Right atrium auricular region (tissue), 2 donors: ENCODE measurements around the gene CPSF6. TPM values are rescaled to one million over a fixed set of nuclear protein-coding genes. Genes with fewer than 3 reads are reported as not detected.
"Not testable (repeated sequence)": the region's sequence is repeated elsewhere in the genome, so short reads cannot be mapped to it uniquely, and the experiment has no call there.

ENCODE experiments used
- DNase-seq: peaks from one replicate; pipeline ENCODE4 v3.0.0-alpha.2; 2019; ENCODE audit warnings: low spot score
- H3K27ac ChIP-seq, 2 donors: fragments of 200-600 bp; sonication (generic); 1 replicate in 1 of 2; 2 replicates in 1 of 2; pipeline ENCODE4 v1.5.1; 2016 to 2019
- H3K27me3 ChIP-seq, 2 donors: fragments of 200-600 bp; sonication (generic); one replicate each; pipeline versions ENCODE4 v1.5.1 to v1.6.0; 2017 to 2019
- H3K36me3 ChIP-seq: fragments of 200-600 bp; sonication (generic); one replicate; pipeline ENCODE4 v1.5.1; 2016
- H3K4me1 ChIP-seq, 2 donors: fragments of 200-600 bp; sonication (generic); one replicate each; pipeline versions ENCODE4 v1.5.1 to v1.6.0; 2017 to 2019
- H3K4me3 ChIP-seq, 2 donors: fragments of 200-600 bp; sonication (generic); 1 replicate in 1 of 2; 2 replicates in 1 of 2; pipeline ENCODE4 v1.5.1; 2017 to 2019; ENCODE audit warnings: mild to moderate bottlenecking in 1 of 2, moderate library complexity in 1 of 2
- H3K9me3 ChIP-seq, 2 donors: fragments of 200-600 bp; sonication (generic); one replicate each; pipeline ENCODE4 v1.5.1; 2019
- CTCF ChIP-seq, 2 donors: fragments of 200-600 bp; sonication (generic); IDR thresholded peaks; one replicate each; pipeline ENCODE4 v1.5.1; 2019; ENCODE audit warnings: antibody characterized with exemption in 2 of 2
- total RNA-seq, 2 donors: library from RNA; depleted of rRNA; stranded (reverse); fragments of >200 nt; gene quantifications; one replicate each; pipeline ENCODE4 v1.1.0, GENCODE V29; 2016

CPSF6 gene
- total RNA-seq, 2 donors from 2014 or later: 15.6 to 21.0 TPM

DNA sequence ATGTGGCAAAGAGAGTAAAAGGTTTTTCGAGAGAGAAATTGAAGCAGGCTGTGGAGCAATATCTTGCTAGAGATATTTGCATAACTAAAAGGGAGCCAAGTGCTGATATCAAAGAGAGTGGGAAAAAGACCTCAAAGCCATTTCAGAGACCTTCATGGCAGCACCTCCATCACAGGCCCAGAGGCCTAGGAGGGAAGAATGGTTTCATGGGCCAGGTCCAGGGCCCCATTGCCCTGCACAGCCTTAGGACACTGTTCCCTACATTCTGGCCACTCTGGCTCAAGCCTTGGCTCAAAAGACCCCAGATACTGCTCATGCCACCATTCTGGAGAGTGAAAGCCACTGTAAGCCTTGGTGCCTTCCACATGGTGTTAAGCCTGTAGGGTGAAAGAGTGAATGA, 58.8 kb downstream of the CPSF6 start:
- Histone ChIP-seq H3K27me3 (no peaks in the 10 kb centered on the region), H3K36me3 (no peaks in the 10 kb centered on the region), H3K4me3 (no peak overlapping the region), H3K4me1 (no peaks in the 10 kb centered on the region), H3K9me3 (no peaks in the 10 kb centered on the region), H3K27ac (no peak overlapping the region)
- no peak for DNase-seq
- TF ChIP-seq CTCF (IDR thresholded peaks at IDR 0.05): no peak

DNA sequence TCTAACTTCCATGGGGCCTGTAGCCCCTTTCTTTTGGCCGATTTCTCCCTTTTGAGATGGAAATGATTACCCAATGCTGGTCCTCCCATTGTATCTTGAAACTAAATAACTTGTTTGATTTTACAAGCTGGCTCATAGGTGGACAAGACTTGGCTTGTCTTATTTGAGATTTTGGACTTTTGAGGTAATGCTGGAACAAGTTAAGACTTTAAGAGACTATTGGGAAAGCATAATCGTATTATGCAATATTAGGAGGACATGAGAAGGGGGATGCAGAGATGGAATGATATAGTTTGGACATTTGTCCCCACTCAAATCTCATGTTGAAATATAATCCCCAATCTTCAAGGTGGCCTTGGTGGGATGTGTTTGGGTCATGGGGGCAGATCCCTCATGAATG, 59.6 kb downstream of the CPSF6 start:
- peaks cover 0 to 1% of the 10 kb centered on the region in 2 donors for H3K9me3 ChIP-seq
- H3K4me1 ChIP-seq: no peaks in the 10 kb centered on the region
- H3K36me3 ChIP-seq: no peaks in the 10 kb centered on the region
- no peak for DNase-seq
- no peaks in the 10 kb centered on the region for H3K27me3 ChIP-seq
- H3K4me3 ChIP-seq: no peak overlapping the region
- H3K27ac ChIP-seq: no peak overlapping the region
- no peak for TF ChIP-seq CTCF (IDR thresholded peaks at IDR 0.05)

GRCh38 chr12:69304284-69304683, 64.9 kb downstream of the CPSF6 start:
- DNase-seq: no peak
- Histone ChIP-seq H3K36me3 (no peaks in the 10 kb centered on the region), H3K27ac (no peak overlapping the region), H3K9me3 (peaks cover 0 to 23% of the 10 kb centered on the region in 2 donors), H3K4me1 (no peaks in the 10 kb centered on the region), H3K27me3 (no peaks in the 10 kb centered on the region), H3K4me3 (no peak overlapping the region)
- TF ChIP-seq CTCF (IDR thresholded peaks at IDR 0.05): no peak

- H3K27me3 ChIP-seq: no peaks in the 10 kb centered on the region
- no peak overlapping the region for H3K27ac ChIP-seq
- no peaks in the 10 kb centered on the region for H3K4me1 ChIP-seq
- no peak overlapping the region for H3K4me3 ChIP-seq
- H3K9me3 ChIP-seq: peaks cover 0 to 25% of the 10 kb centered on the region in 2 donors
- DNase-seq: no peak
- no peak for TF ChIP-seq CTCF (IDR thresholded peaks at IDR 0.05)
- H3K36me3 ChIP-seq: no peaks in the 10 kb centered on the region
Observed at GRCh38 chr12:69309461-69309860, 70.1 kb downstream of the CPSF6 start.

DNA sequence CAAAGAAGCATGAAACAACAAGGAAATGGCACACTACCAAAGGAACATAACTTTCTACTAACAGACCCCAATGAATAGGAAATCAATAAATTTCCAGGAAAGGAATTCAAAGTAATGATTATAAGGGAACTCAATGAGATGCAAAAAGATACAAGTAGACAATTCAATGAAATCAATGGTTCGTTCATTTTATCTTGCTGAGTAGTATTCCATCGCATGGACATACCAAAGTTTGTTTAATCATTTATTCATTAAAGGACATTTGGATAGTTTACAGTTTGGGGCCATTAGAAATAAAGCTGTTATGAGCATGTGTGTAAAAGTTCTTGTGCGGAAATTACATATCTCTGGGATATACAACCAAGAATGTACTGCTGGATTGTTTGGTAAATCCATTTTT, 73.8 kb downstream of the CPSF6 start:
- no peak for TF ChIP-seq CTCF (IDR thresholded peaks at IDR 0.05)
- Histone ChIP-seq H3K4me1 (no peaks in the 10 kb centered on the region), H3K9me3 (peaks cover 0 to 8% of the 10 kb centered on the region in 2 donors), H3K27ac (no peak overlapping the region), H3K27me3 (no peaks in the 10 kb centered on the region), H3K36me3 (no peaks in the 10 kb centered on the region), H3K4me3 (no peak overlapping the region)
- no peak for DNase-seq

DNA sequence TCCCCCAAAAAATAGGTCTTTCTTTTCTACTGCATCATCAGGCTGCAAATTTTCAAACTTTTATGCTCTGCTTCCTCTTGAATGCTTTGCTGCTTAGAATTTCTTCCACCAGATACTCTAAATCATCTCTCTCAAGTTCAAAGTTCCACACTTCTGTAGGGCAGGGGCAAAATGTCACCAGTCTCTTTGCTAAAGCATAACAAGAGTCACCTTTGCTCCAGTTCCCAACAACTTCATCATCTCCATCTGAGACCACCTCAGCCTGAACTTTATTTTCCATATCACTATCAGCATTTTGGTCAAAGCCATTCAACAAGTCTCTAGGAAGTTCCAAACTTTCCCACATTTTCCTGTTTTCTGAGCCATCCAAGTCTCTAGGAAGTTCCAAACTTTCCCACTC, 77.4 kb downstream of the CPSF6 start:
- not testable (repeated sequence) for H3K27ac ChIP-seq, DNase-seq, H3K4me3 ChIP-seq, H3K4me1 ChIP-seq, H3K27me3 ChIP-seq, H3K36me3 ChIP-seq
- H3K9me3 ChIP-seq: peaks cover 0 to 13% of the 10 kb centered on the region in 2 donors

- not testable (repeated sequence) for H3K27ac ChIP-seq, DNase-seq, H3K27me3 ChIP-seq, H3K4me1 ChIP-seq, H3K36me3 ChIP-seq, H3K4me3 ChIP-seq
- H3K9me3 ChIP-seq: peaks cover 0 to 13% of the 10 kb centered on the region in 2 donors
Observed at GRCh38 chr12:69317233-69317632, 77.9 kb downstream of the CPSF6 start.
